HuH-7 (cell line): Measurements from ENCODE around the gene PHF21B.

Experiments
- DNase-seq: peaks from one replicate; pipeline ENCODE4 v3.0.0; 2011; ENCODE audit warnings: low spot score

Gene PHF21B

DNA sequence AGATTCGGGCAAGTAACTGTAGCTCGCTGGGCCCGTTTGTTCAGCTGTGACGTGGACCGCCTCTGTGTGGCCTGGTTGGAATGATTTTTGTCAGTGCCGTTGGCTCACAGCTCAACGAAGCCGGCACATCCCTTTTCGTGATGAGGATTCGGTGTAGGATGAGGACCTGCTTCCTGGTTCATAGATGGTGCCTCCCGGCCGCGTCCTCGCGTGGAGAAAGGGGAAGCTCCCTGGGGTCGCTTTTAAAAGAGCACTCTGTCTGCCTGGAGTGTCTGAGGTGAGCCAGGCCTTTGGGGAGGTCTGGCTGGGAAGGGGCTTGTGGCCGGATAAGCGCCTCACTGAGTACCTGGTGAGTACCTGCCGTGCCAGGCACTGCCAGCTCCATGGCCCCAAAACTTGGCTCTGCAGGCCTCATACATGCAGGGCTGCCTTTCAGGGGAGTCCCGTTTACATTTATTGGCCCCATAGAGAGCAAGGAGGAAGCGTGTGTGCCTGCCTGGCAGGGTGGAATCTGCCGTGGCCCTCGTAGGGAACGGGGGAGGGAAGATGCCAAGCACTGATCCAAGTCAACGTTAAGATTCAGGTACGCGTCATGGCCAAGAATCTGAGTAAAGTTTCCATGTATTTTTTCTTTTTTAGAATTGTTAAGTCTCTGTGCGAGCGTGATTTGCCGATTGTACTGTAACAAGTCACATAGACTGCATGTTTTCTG lies 169.0 kb downstream of the PHF21B start:
- no peak for DNase-seq

DNA sequence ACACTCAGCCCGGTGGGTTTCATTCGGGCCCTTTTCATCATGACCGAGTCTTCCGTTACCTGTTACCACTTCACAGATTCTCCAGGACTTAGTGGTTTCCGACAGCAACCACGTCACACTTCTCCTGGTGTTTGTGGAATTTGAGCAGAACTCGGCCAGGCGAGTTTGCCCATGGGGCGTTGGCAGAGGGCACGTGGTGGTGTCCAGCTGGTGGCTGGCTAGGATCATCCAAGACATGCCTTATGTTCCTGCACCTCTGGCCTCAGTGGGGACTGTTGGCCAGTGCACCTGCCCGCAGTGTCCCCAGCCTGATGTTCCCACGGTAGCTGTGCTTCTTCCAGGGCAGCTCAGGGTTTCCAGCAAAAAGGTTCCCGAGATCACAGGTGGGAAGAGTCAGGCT lies 170.1 kb downstream of the PHF21B start:
- DNase-seq, result no peak

DNA sequence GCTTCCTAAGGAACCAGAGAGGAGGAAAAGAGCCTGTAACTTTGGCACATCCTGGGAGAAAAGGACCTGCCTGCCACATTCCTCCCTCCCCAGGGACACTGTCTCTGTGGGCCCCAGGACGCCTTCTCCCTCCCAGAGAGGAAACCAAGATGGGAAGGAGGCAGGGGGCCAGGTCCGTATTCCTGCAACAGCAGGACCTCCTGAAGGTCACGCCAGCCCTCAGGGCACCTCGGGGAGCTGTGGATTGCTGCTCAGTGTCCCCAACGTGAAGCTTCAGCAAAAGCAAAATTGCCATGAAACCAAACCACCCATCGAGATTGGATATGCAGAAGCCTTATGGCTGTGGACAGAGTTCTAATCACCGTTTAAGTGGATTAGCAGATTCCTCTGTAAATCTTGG lies 170.7 kb downstream of the PHF21B start:
- no peak for DNase-seq

DNA sequence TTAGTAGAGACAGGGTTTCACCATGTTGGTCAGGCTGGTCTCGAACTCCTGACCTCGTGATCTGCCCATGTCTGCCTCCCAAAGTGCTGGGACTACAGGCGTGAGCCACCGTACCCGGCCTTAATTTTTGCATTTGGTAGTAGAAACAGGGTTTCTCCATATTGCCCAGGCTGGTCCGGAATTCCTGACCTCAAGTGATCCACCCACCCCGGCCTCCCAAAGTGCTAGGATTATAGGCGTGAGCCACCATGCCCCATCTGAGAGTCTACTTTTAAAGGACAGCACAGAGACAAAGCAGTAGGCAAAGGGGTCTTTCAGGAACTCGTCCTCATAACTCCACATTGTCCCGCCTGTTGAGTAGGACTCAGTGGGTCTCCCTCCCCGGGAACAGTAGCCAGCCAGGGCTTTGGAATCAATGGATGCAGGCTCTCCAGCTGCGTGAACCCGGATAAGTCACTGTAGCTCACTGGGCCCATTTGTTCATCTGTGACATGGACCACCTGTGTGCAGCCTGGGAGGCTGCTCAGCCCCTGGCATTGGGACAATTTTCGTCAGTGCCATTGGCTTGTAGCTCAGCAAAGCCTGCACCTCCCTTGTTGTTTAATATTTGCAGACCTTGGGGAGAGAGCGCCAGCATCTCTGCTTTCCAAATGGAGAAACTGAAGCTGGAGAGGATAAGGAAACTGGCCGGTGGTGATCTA lies 171.3 kb downstream of the PHF21B start:
- DNase-seq, result no peak

DNA sequence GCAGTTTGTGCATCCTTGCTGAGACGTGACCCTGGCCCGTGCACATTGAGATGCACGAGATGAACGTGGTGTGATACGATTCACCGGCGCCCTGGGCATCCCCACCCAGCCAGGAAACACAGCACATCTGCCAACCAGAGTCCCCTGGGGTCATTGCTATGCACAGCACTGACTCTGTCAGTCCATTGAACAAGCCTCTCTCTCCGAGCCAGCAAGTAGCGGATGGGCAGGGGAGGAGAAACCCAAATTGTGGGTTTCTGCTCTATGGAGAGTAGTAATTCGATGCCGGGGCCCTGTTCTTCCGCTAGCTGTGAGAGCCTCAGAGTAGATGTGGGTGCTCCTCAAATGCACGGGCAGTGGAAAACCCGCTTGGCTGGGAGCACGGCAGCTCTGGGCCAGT lies 172.3 kb downstream of the PHF21B start:
- DNase-seq, result no peak

DNA sequence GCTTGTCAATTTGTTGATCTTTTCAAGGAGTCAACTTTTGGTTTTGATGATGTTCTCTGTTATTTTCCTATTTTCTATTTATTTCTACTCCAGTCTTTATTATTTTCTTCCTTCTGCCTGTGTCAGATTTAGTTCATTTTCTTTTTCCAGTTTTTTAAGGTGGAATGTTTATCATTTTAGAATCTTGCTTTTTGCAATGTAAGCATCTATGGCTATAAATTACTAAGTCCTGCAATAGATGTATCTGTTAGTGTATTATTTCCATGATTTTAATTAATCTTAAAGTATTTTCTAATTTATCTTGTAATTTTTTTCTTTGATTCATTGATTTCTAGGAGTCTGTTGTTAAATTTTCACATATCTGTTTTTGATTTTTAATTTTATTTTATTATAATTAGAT lies 175.7 kb downstream of the PHF21B start:
- no peak for DNase-seq

DNA sequence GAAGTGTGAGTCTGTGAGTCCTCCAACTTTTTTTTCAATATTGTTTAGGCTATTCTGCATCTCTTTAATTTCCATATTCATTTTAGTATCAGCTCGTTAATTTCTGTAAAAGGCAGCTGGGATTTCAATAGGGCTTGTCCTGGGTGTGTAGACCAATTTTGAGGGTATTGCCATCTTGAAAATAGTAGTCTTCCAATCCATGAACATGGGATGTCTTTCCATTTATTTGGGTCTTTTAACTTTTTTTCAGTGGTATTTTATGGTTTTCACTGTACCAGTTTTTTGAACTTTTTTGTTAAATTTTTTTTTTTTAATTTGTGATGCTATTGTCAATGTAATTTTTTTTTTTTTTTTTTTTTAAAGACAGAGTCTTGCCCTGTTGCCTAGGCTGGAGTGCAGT lies 177.9 kb downstream of the PHF21B start:
- DNase-seq, result no peak
